ENCODE measurements around the gene CALML6. TPM values are rescaled to one million over a fixed set of nuclear protein-coding genes. Genes with fewer than 3 reads are reported as not detected.

The CALML6 gene
- total RNA-seq, result 0.51 TPM in 1 of 2 replicates, not detected in the other

GRCh38 chr1:1914971-1915692, at the start of gene CALML6:
Gene CALML6 (plus strand): TSS chr1:1915260. CDS start chr1:1915281, 21 bp downstream.

GRCh38 chr1:1890506-1891348, 24.3 kb upstream of the CALML6 start, which contains the start of gene GNB1:
Gene GNB1 (minus strand): TSS chr1:1891087. CDS start chr1:1825453, 65,634 bp downstream.

DNA sequence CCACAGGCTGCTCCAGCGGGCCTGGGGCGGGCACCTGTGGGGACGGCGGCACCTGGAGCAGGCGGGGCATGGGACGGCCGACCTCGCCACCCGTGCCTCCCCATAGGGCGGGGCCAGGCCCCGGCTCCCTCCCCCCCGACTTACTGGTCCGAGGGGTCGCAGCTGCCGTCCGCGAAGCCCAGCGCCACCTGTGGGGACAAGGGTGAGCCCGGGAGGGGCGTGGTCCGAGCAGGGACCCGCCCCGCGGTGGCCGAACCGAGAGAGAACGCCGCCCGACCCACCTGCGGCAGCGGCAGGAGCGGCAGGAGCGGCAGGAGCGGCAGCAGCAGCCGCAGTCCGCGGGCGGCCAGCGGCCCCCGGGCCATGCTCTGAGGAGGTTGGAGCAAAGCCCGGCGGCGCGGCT, 3.8 kb downstream of the CALML6 start, which contains the start of gene TMEM52:
Gene TMEM52 (minus strand): TSS at position 379 of the 403 bp plus-strand sequence. CDS start 14 bp downstream, at position 365.

Other genes with a start within 250 kb of the CALML6 start
- gene SLC35E2B, start 222.5 kb upstream of the CALML6 start, total RNA-seq, result 20.1 and 42.9 TPM in 2 replicates
- 7.3 and 14.6 TPM in 2 replicates for gene CDK11A, start 190.9 kb upstream of the CALML6 start, total RNA-seq
- gene NADK, start 136.8 kb upstream of the CALML6 start, total RNA-seq, result 40.3 and 71.3 TPM in 2 replicates
- 83.6 and 148 TPM in 2 replicates for gene GNB1, start 24.2 kb upstream of the CALML6 start, total RNA-seq
- gene TMEM52, start 4.0 kb downstream of the CALML6 start, total RNA-seq, result 1.3 TPM in 1 of 2 replicates, not detected in the other
- gene CFAP74, start 88.5 kb downstream of the CALML6 start, total RNA-seq, result not detected in 2 replicates
- not detected in 2 replicates for gene GABRD, start 104.1 kb downstream of the CALML6 start, total RNA-seq
- 0.94 and 3.0 TPM in 2 replicates for gene PRKCZ, start 135.2 kb downstream of the CALML6 start, total RNA-seq

Data from pericardium fibroblast (primary cell).